ENCODE data around the gene APIP. TPM values are rescaled to one million over a fixed set of nuclear protein-coding genes. Genes with fewer than 3 reads are reported as not detected.

The APIP gene
- total RNA-seq, 4 donors from 2014 or later: 28.8 to 54.9 (median 33.6) TPM

- Histone ChIP-seq H3K36me3 (no peaks in the 10 kb centered on the region), H3K4me3 (no peak overlapping the region), H3K27me3 (no peaks in the 10 kb centered on the region), H3K27ac (no peak overlapping the region), H3K4me1 (no peaks in the 10 kb centered on the region), H3K9me3 (no peaks in the 10 kb centered on the region)
- no peak for TF ChIP-seq POLR2AphosphoS5 (IDR thresholded peaks at IDR 0.05)
- TF ChIP-seq EP300 (IDR thresholded peaks at IDR 0.05): no peak
- TF ChIP-seq CTCF (IDR thresholded peaks at IDR 0.05): no peak
- no peak for TF ChIP-seq POLR2A (IDR thresholded peaks at IDR 0.05)
- ATAC-seq: no peak
Measured at GRCh38 chr11:34851916-34852315, 64.3 kb downstream of the APIP start.

GRCh38 chr11:34850334-34850733, 65.8 kb downstream of the APIP start:
- Histone ChIP-seq H3K4me1 (no peaks in the 10 kb centered on the region), H3K9me3 (no peaks in the 10 kb centered on the region), H3K27ac (no peak overlapping the region), H3K4me3 (no peak overlapping the region), H3K36me3 (no peaks in the 10 kb centered on the region), H3K27me3 (no peaks in the 10 kb centered on the region)
- TF ChIP-seq POLR2A (IDR thresholded peaks at IDR 0.05) (no peak), POLR2AphosphoS5 (IDR thresholded peaks at IDR 0.05) (no peak), EP300 (IDR thresholded peaks at IDR 0.05) (no peak), CTCF (IDR thresholded peaks at IDR 0.05) (no peak)
- no peak for ATAC-seq
- WGBS, 2 donors (ENCODE audit: low coverage in 1 of 2): 75 to 83% methylated on average over 4 of the region's 4 CpGs

GRCh38 chr11:34846467-34846866, 69.7 kb downstream of the APIP start:
- WGBS, 2 donors (ENCODE audit: low coverage in 1 of 2): 68 to 83% methylated on average over 1 to 2 of the region's 3 CpGs
- Histone ChIP-seq H3K4me3 (no peak overlapping the region), H3K4me1 (no peaks in the 10 kb centered on the region), H3K27me3 (no peaks in the 10 kb centered on the region), H3K36me3 (no peaks in the 10 kb centered on the region), H3K9me3 (no peaks in the 10 kb centered on the region), H3K27ac (no peak overlapping the region)
- ATAC-seq: no peak
- TF ChIP-seq POLR2A (IDR thresholded peaks at IDR 0.05) (no peak), POLR2AphosphoS5 (IDR thresholded peaks at IDR 0.05) (no peak), EP300 (IDR thresholded peaks at IDR 0.05) (no peak), CTCF (IDR thresholded peaks at IDR 0.05) (no peak)

GRCh38 chr11:34844463-34845112, 71.6 kb downstream of the APIP start:
- ATAC-seq: no peak
- no peak overlapping the region for H3K27ac ChIP-seq
- H3K4me1 ChIP-seq: no peaks in the 10 kb centered on the region
- no peaks in the 10 kb centered on the region for H3K36me3 ChIP-seq
- TF ChIP-seq EP300 (IDR thresholded peaks at IDR 0.05) (no peak), CTCF (IDR thresholded peaks at IDR 0.05) (no peak), POLR2AphosphoS5 (IDR thresholded peaks at IDR 0.05) (no peak), POLR2A (IDR thresholded peaks at IDR 0.05) (no peak)
- 76 to 80% methylated on average over 1 to 5 of the region's 5 CpGs for WGBS, 2 donors (ENCODE audit: low coverage in 1 of 2)
- no peaks in the 10 kb centered on the region for H3K27me3 ChIP-seq
- H3K4me3 ChIP-seq: no peak overlapping the region
- no peaks in the 10 kb centered on the region for H3K9me3 ChIP-seq

- no peaks in the 10 kb centered on the region for H3K4me1 ChIP-seq
- no peaks in the 10 kb centered on the region for H3K36me3 ChIP-seq
- no peaks in the 10 kb centered on the region for H3K27me3 ChIP-seq
- no peak overlapping the region for H3K4me3 ChIP-seq
- no peak for TF ChIP-seq POLR2AphosphoS5 (IDR thresholded peaks at IDR 0.05)
- TF ChIP-seq POLR2A (IDR thresholded peaks at IDR 0.05): no peak
- no peak for TF ChIP-seq CTCF (IDR thresholded peaks at IDR 0.05)
- TF ChIP-seq EP300 (IDR thresholded peaks at IDR 0.05): no peak
- no peak overlapping the region for H3K27ac ChIP-seq
- ATAC-seq: no peak
- H3K9me3 ChIP-seq: no peaks in the 10 kb centered on the region
Measured at GRCh38 chr11:34843271-34843670, 72.9 kb downstream of the APIP start.
